HepG2 (cell line): ENCODE measurements around the gene ERCC6L2. TPM values are rescaled to one million over a fixed set of nuclear protein-coding genes. Genes with fewer than 3 reads are reported as not detected.

Experiments used
- ATAC-seq: fragments of 200-7000 bp; cut with Tn5 transposase; 3 replicates; pipeline ENCODE4 v1.9.1; 2020; ENCODE audit warnings: mild to moderate bottlenecking, moderate library complexity
- BruUV-seq: library from RNA; stranded (reverse); fragments of 400-500 nt; replicated peaks from 2 replicates; lab custom pipeline; 2021; lab: Mats Ljungman, UMichigan
- CTCF ChIA-PET: fragments of 300-600 bp; formaldehyde crosslinking; extraction: SDS; loops from one replicate; lab custom pipeline; 2021; ENCODE audit warnings: low total read pairs, inconsistent platforms, low intra/inter-chr PET ratio; lab: Yijun Ruan, JAX
- POLR2A ChIA-PET: fragments of 350-600 bp; sonication (Branson Sonifier 250); formaldehyde crosslinking; loops from one replicate; lab custom pipeline; 2020; ENCODE audit warnings: antibody characterized with exemption, inconsistent platforms; lab: Yijun Ruan, JAX
- DNase-seq: peaks from one replicate; pipeline ENCODE4 v3.0.0-alpha.2; 2015; ENCODE audit warnings: low spot score
- FAIRE-seq: peaks from 3 replicates; lab custom pipeline; 2011; peaks lifted over from hg19 to GRCh38; lab: Jason Lieb, UNC
- H2AFZ ChIP-seq: one replicate; pipeline ENCODE4 v1.6.1; 2011; ENCODE audit warnings: low read length, inconsistent platforms
- H3K27ac ChIP-seq: fragments of 300-600 bp; 3 replicates; pipeline ENCODE4 v1.8.0; 2011; ENCODE audit warnings: mixed run types, mild to moderate bottlenecking, mixed read lengths, low read length, inconsistent platforms; ENCODE audit not compliant: insufficient read depth; ENCODE audit errors: extremely low read length
- H3K27me3 ChIP-seq, 2 experiments: fragments of 200-600 bp in 1 of 2; 2 replicates in 1 of 2; 3 replicates in 1 of 2; pipeline versions ENCODE4 v1.6.0 to v1.8.0; 2011; ENCODE audit warnings: low read length in 2 of 2, mild to moderate bottlenecking in 2 of 2, moderate library complexity in 2 of 2, inconsistent platforms in 1 of 2; ENCODE audit not compliant: insufficient read depth in 2 of 2, control insufficient read depth in 1 of 2
- H3K36me3 ChIP-seq, 2 experiments: fragments of 200-600 bp in 1 of 2; replicated peaks in 1 of 2; 2 replicates in 1 of 2; 3 replicates in 1 of 2; pipeline versions ENCODE4 v1.5.1 to v1.8.0; 2011; ENCODE audit warnings: low read length in 2 of 2, inconsistent platforms in 1 of 2; ENCODE audit not compliant: insufficient read depth in 2 of 2, control insufficient read depth in 1 of 2
- H3K4me1 ChIP-seq: 2 replicates; pipeline ENCODE4 v1.5.1; 2012; ENCODE audit warnings: low read length, inconsistent platforms; ENCODE audit not compliant: insufficient read depth
- H3K4me2 ChIP-seq: 2 replicates; pipeline ENCODE4 v1.6.0; 2011; ENCODE audit warnings: low read depth, low read length, inconsistent platforms
- H3K4me3 ChIP-seq, 3 experiments: fragments of 200-600 bp in 1 of 3; sonication (generic), shearing (Covaris generic) in 1 of 3; replicated peaks in 1 of 3; 2 replicates each; pipeline ENCODE4 v1.5.1; 2011 to 2016; ENCODE audit warnings: low read length in 3 of 3, inconsistent platforms in 2 of 3, low read depth in 2 of 3, mild to moderate bottlenecking in 2 of 3, control low read depth in 1 of 3, mixed read lengths in 1 of 3; ENCODE audit not compliant: insufficient read depth in 1 of 3
- H3K79me2 ChIP-seq: one replicate; pipeline ENCODE4 v1.6.1; 2011; ENCODE audit warnings: low read length, inconsistent platforms; ENCODE audit not compliant: insufficient read depth
- H3K9ac ChIP-seq: 2 replicates; pipeline ENCODE4 v1.6.0; 2011; ENCODE audit warnings: mild to moderate bottlenecking, low read depth, low read length, inconsistent platforms; ENCODE audit not compliant: insufficient read depth
- H3K9me3 ChIP-seq: 2 replicates; pipeline ENCODE4 v1.5.1; 2012; ENCODE audit warnings: mild to moderate bottlenecking, low read length
- H4K20me1 ChIP-seq: 2 replicates; pipeline ENCODE4 v1.6.0; 2011; ENCODE audit warnings: inconsistent platforms, mild to moderate bottlenecking, low read length, moderate library complexity; ENCODE audit not compliant: insufficient read depth
- ATAD3A ChIP-seq: sonication (generic); formaldehyde crosslinking; IDR thresholded peaks from 2 replicates; pipeline ENCODE4 v1.4.0; 2020; ENCODE audit warnings: missing genetic modification reagents
- ETV6 ChIP-seq: sonication (generic); formaldehyde crosslinking; conservative IDR thresholded peaks from 2 replicates; pipeline ENCODE4 v1.4.0; 2020; ENCODE audit warnings: missing genetic modification reagents
- MAFF ChIP-seq: IDR thresholded peaks from 2 replicates; pipeline ENCODE4 v1.6.1; 2011; ENCODE audit warnings: low read depth, low read length, improper control_type of control experiment
- MAFK ChIP-seq, 2 experiments: IDR thresholded peaks in 1 of 2; conservative IDR thresholded peaks in 1 of 2; 2 replicates each; pipeline ENCODE4 v1.6.1; 2011; ENCODE audit warnings: improper control_type of control experiment in 2 of 2, low read length in 2 of 2
- TARDBP ChIP-seq: sonication (generic); formaldehyde crosslinking; IDR thresholded peaks from 2 replicates; pipeline ENCODE4 v1.8.0; 2022; ENCODE audit warnings: mild to moderate bottlenecking, missing genetic modification reagents
- TEF ChIP-seq: sonication (generic); formaldehyde crosslinking; IDR thresholded peaks from 2 replicates; pipeline ENCODE4 v1.5.0; 2020; ENCODE audit warnings: missing genetic modification reagents
- ZNF101 ChIP-seq: sonication (generic); formaldehyde crosslinking; IDR thresholded peaks from 2 replicates; pipeline ENCODE4 v1.4.0; 2020; ENCODE audit warnings: mild to moderate bottlenecking, low read depth, missing genetic modification reagents, borderline replicate concordance
- ZNF24 ChIP-seq: fragments of 450-650 bp; IDR thresholded peaks from 2 replicates; pipeline ENCODE4 v1.6.1; 2017; ENCODE audit warnings: antibody characterized with exemption, mild to moderate bottlenecking
- ZNF251 ChIP-seq: sonication (generic); formaldehyde crosslinking; IDR thresholded peaks from 2 replicates; pipeline ENCODE4 v1.9.0; 2021; ENCODE audit warnings: mild to moderate bottlenecking, missing genetic modification reagents
- ZNF431 ChIP-seq: sonication (generic); formaldehyde crosslinking; IDR thresholded peaks from 2 replicates; pipeline ENCODE4 v1.9.0; 2022; ENCODE audit warnings: missing genetic modification reagents, low read depth, mild to moderate bottlenecking, borderline replicate concordance
- ZNF547 ChIP-seq: sonication (generic); formaldehyde crosslinking; IDR thresholded peaks from 2 replicates; pipeline ENCODE4 v1.5.1; 2020; ENCODE audit warnings: mild to moderate bottlenecking, missing genetic modification reagents
- ZNF768 ChIP-seq: sonication (generic); formaldehyde crosslinking; IDR thresholded peaks from 2 replicates; pipeline ENCODE4 v1.4.0; 2020; ENCODE audit warnings: missing genetic modification reagents
- WGBS: methylation state at CpG from one replicate; pipeline ENCODE4 v1.1.6; 2017; ENCODE audit warnings: low lambda C conversion rate; 5-methylcytosine and 5-hydroxymethylcytosine counted together
- in situ Hi-C: cut with HindIII; loops from 2 replicates; pipeline ENCODE4 v1.10.0; 2017; ENCODE audit warnings: low pct_unique_long_range_greater_than_20kb; ENCODE audit not compliant: extremely low pct_ligation_motif_present
- intact Hi-C: fragments of 100-400 bp; cut with micrococcal nuclease; formaldehyde crosslinking; loops from one replicate; pipeline ENCODE4 v1.10.0; 2022; ENCODE audit not compliant: unreplicated experiment
- polyA plus RNA-seq, 8 experiments: library from polyadenylated mRNA; depleted of rRNA in 3 of 8; stranded (reverse) in 7 of 8; unstranded in 1 of 8; fragments of >200 nt; fragmentation: Illumina TruSeq in 4 of 8; extraction: Trizol in 4 of 8; gene quantifications; 2 replicates each; pipeline versions ENCODE4 v1.2.1 to v1.2.3, GENCODE V29; 2011 to 2016; ENCODE audit warnings: low read depth in 4 of 8, missing spikeins in 1 of 8, mixed read lengths in 1 of 8; ENCODE audit not compliant: insufficient read depth in 1 of 8
- total RNA-seq, 5 experiments: library from RNA; depleted of rRNA; stranded (reverse); fragments of >200 nt; fragmentation: Illumina TruSeq; extraction: Trizol; gene quantifications; 2 replicates each; pipeline ENCODE4 v1.2.3, GENCODE V29; 2016; ENCODE audit warnings: low read depth in 1 of 5
- TF ChIP-seq, protein P1 (sequence below): sonication (generic); formaldehyde crosslinking; IDR thresholded peaks from 2 replicates; pipeline ENCODE4 v1.5.0; 2020; ENCODE audit warnings: missing genetic modification reagents
- TF ChIP-seq, protein P2 (sequence below): sonication (generic); formaldehyde crosslinking; IDR thresholded peaks from 2 replicates; pipeline ENCODE4 v1.4.0; 2020; ENCODE audit warnings: low read depth, mild to moderate bottlenecking, missing genetic modification reagents
- TF ChIP-seq, protein P3 (sequence below): fragments of 450-650 bp; IDR thresholded peaks from 2 replicates; pipeline ENCODE4 v1.6.1; 2017

Gene ERCC6L2
- total and polyA plus RNA-seq, 2 of the 13 experiments (the other 11 are each of a cell fraction or from before 2014, with no cell fraction given): 13.4 to 45.9 TPM

- ChIA-PET CTCF (no interaction called here), POLR2A (no interaction called here)
- in situ Hi-C loops (no loop called here), intact Hi-C loops (no loop called here)
- WGBS: 60% methylated on average over 3 of the region's 3 CpGs
- TF ChIP-seq ZNF547: no peak
- no peak for TF ChIP-seq ZNF431 (CRISPR knock-in tag)
- peak; percentile 51 for TF ChIP-seq MAFF
- peak; percentile 52 to 67 for TF ChIP-seq MAFK (conservative IDR thresholded peaks at IDR 0.05 in 1 of 2, IDR thresholded peaks at IDR 0.05 in 1 of 2; ENCODE audit: low read length in 2 of 2)
- H3K36me3 ChIP-seq: no peaks in the 10 kb centered on the region
- DNase-seq (no peak), FAIRE-seq (no peak), ATAC-seq (no peak)
- no peak overlapping the region for H3K9ac ChIP-seq
- H3K4me1 ChIP-seq: no peaks in the 10 kb centered on the region
- no peak overlapping the region for H3K27ac ChIP-seq
- no peaks in the 10 kb centered on the region for H3K9me3 ChIP-seq
- no peak overlapping the region for H3K4me2 ChIP-seq
- no peaks in the 10 kb centered on the region for H4K20me1 ChIP-seq
- no TSS peak for BruUV-seq
- H3K4me3 ChIP-seq: no peak overlapping the region
- no peaks in the 10 kb centered on the region for H3K79me2 ChIP-seq
- H3K27me3 ChIP-seq: 0 out of 5 replicates have a peak, but pooled peaks cover 0 to 1% of the 10 kb centered on the region in 2 experiments
- H2AFZ ChIP-seq: no peak overlapping the region
Measured at GRCh38 chr9:95841377-95841776, 34.1 kb upstream of the ERCC6L2 start.

DNA sequence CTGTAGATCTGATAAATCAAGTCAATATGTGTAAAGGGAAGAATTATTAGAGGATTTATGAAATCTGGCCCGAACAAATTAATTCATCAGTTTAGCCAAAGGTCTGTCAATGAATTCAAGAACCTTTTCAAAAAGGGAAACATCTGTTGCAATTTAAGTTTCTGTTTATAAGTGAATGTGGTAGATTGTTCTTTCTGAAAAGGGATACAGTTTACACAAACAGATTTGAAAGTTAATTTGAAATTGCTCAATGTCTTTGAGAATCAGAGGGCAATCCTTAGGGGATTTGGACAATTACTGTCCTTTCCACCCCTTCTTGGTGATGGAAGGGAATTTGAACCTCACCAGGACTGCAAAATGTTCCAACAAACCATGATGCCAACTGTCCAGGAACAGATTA, 29.7 kb upstream of the ERCC6L2 start:
- intact Hi-C loops: no loop called here
- Histone ChIP-seq H3K79me2 (no peaks in the 10 kb centered on the region), H3K27me3 (no peaks in the 10 kb centered on the region), H3K9ac (no peak overlapping the region), H3K4me3 (no peak overlapping the region), H3K4me2 (no peak overlapping the region), H3K36me3 (no peaks in the 10 kb centered on the region), H2AFZ (no peak overlapping the region), H4K20me1 (no peaks in the 10 kb centered on the region), H3K4me1 (no peaks in the 10 kb centered on the region), H3K9me3 (no peaks in the 10 kb centered on the region), H3K27ac (no peak overlapping the region)
- 53% methylated on average over 1 of the region's 1 CpG for WGBS
- POLR2A ChIA-PET: no interaction called here
- TF ChIP-seq ZNF768 (CRISPR knock-in tag): no peak
- TF ChIP-seq ZNF101 (CRISPR knock-in tag): no peak
- TF ChIP-seq ZNF24: no peak
- no peak for TF ChIP-seq TARDBP
- TF ChIP-seq, protein P1, sequence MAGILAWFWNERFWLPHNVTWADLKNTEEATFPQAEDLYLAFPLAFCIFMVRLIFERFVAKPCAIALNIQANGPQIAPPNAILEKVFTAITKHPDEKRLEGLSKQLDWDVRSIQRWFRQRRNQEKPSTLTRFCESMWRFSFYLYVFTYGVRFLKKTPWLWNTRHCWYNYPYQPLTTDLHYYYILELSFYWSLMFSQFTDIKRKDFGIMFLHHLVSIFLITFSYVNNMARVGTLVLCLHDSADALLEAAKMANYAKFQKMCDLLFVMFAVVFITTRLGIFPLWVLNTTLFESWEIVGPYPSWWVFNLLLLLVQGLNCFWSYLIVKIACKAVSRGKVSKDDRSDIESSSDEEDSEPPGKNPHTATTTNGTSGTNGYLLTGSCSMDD (CRISPR knock-in tag): no peak
- TF ChIP-seq ZNF431 (CRISPR knock-in tag): no peak
- TF ChIP-seq TEF: no peak
- no peak for TF ChIP-seq ETV6
- TF ChIP-seq ZNF251 (CRISPR knock-in tag): no peak
- TF ChIP-seq, protein P2, sequence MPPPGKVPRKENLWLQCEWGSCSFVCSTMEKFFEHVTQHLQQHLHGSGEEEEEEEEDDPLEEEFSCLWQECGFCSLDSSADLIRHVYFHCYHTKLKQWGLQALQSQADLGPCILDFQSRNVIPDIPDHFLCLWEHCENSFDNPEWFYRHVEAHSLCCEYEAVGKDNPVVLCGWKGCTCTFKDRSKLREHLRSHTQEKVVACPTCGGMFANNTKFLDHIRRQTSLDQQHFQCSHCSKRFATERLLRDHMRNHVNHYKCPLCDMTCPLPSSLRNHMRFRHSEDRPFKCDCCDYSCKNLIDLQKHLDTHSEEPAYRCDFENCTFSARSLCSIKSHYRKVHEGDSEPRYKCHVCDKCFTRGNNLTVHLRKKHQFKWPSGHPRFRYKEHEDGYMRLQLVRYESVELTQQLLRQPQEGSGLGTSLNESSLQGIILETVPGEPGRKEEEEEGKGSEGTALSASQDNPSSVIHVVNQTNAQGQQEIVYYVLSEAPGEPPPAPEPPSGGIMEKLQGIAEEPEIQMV: no peak
- no peak for TF ChIP-seq ATAD3A (CRISPR knock-in tag)
- TF ChIP-seq, protein P3, sequence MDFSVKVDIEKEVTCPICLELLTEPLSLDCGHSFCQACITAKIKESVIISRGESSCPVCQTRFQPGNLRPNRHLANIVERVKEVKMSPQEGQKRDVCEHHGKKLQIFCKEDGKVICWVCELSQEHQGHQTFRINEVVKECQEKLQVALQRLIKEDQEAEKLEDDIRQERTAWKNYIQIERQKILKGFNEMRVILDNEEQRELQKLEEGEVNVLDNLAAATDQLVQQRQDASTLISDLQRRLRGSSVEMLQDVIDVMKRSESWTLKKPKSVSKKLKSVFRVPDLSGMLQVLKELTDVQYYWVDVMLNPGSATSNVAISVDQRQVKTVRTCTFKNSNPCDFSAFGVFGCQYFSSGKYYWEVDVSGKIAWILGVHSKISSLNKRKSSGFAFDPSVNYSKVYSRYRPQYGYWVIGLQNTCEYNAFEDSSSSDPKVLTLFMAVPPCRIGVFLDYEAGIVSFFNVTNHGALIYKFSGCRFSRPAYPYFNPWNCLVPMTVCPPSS: no peak
- in situ Hi-C loops: no loop called here
- ATAC-seq: no peak
- CTCF ChIA-PET: no interaction called here
- no peak for FAIRE-seq
- no TSS peak for BruUV-seq
- DNase-seq: no peak
